Fibroblast of gingiva (primary cell): ENCODE measurements around the gene HSF4.
"Not testable (repeated sequence)": the region's sequence is repeated elsewhere in the genome, so short reads cannot be mapped to it uniquely, and the experiment has no call there.

Source experiments
- DNase-seq: peaks from one replicate; pipeline ENCODE4 v3.0.0-alpha.2; 2011; ENCODE audit warnings: low read depth

The HSF4 gene

DNA sequence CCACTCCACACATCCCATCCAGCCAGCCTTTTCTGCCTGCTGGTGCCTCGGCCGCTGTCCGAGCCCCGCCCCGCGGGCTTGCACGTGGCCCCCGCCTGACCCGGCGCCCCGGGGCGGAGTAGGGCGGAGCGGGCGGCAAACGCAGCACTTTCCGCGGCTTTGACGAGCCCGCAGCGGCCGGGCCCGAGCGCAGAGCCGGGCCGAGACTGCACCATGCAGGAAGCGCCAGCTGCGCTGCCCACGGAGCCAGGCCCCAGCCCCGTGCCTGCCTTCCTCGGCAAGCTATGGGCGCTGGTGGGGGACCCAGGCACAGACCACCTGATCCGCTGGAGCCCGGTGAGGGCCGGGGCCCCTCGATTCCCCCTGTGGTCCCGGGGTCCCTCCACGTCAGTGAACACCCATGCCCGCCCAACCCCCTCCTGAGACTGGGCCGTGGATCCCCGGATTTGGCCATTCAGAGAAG is at the start of gene HSF4:
Gene HSF4 (plus strand): TSS at position 147 of the 463 bp plus-strand sequence. CDS start 67 bp downstream, at position 214.
- peak; percentile 27 for DNase-seq

- no peak for DNase-seq
Measured at GRCh38 chr16:67114793-67115192, 49.8 kb upstream of the HSF4 start.

DNA sequence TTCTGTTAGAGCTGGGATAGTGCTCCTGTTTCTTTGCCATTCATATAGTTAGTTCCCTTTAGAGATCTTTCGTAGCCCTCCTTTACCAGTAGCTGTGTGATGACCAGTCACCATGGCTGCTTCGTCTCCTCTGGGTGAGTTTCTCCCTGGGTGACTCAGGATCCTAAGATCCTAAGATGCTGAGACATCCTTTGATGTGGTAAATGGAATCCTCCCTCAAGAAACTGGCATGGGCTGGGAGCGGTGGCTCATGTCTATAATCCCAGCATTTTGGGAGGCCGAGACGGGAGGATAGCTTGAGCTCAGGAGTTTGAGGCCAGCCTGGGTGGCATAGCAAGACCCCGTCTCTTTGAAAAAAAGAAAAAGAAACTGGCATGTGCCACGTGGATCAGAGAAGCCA is 48.9 kb upstream of the HSF4 start:
- peak; percentile 61 for DNase-seq

GRCh38 chr16:67116388-67117311 is 47.9 kb upstream of the HSF4 start:
- DNase-seq, result no peak

DNA sequence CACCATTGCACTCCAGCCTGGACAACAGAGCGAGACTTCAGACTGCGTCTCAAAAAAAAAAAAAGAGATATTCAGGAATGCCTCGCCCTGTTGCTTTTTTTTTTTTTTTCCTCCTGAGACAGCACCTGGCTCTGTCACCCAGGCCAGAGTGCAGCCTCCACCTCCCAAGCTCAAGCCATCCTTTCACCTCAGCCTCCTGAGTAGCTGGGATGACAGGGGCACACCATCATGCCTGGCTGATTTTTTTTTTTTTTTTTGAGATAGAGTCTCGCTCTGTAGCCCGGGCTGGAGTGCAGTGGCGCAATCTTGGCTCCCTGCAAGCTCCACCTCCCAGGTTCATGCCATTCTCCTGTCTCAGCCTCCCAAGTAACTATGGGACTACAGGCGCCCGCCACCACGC is 46.8 kb upstream of the HSF4 start:
- no peak for DNase-seq

DNA sequence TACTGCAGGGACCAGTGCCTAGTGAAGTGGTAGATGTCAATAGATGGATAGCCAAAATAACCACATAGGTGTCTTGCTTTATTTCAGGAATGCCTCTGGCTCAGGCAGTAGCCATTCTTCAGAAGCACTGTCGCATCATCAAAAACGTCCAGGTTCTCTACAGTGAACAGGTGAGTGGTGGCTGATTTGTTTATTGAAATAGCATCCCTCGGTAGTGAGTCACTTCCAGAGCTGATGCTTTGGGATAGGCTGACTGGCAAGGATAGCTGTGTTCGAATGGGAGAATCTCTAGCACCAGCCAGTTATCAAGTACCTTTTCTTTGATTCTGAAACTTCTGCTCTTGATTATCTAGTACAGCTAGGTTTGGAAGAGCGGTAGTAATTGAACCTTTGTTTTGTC is 44.5 kb upstream of the HSF4 start:
- DNase-seq, result no peak

DNA sequence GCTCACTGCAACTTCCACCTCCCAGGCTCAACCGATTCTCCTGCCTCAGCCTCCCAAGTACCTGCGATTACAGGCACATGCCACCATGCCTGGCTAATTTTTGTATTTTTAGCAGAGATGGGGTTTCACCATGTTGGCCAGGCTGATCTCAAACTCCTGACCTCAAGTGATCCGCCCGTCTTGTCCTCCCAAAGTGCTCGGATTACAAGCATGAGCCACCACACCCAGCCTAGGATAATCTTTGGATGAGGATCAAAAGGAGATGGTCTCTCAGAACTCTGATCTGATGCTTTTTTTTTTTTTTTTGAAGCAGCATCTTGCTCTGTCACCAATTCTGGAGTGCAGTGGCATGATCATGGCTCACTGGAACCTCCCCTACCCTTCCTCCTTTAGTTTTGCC is 41.7 kb upstream of the HSF4 start:
- not testable (repeated sequence) for DNase-seq

DNA sequence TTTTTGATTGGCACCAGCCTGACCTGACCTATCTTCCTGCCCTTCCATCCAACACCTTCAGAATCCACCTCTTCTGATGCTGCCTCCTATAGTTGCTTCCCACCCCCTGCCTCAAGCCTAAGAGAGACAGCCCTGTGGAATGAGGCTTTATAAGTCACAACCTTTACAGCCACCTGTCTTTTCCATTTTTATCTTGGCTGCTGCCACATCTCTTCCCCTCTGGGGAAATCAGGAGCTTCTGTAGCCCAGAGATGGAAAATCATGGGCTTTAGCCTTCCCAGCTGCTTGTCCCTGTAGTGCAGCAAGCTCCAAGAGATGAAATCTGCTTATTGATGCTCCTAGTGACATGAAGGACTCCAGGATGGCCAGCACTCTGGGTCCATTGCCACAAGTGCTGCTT is 36.1 kb upstream of the HSF4 start:
- DNase-seq, result no peak

GRCh38 chr16:67128887-67129286 is 35.7 kb upstream of the HSF4 start:
- no peak for DNase-seq

DNA sequence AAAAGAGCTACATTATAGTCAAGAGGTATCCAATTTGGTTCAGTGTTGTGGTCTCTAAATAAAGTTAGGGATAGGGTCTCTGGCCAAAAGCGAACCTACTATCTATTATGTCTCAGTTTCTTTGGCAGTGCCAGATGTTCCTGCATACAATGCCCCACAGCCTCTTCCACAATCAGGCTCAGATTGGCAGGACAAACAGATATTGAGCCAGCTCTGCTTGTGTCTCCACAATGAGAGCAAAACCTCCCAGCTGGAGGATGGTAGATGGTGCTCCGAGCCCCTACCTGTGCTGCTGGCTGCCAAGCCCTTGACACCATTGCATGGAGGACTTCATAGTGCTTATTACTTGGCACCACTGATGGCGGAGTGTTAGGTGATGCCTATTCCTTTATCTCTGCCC is 35.1 kb upstream of the HSF4 start:
- no peak for DNase-seq

- no peak for DNase-seq
Measured at GRCh38 chr16:67137605-67138004, 26.9 kb upstream of the HSF4 start.

DNA sequence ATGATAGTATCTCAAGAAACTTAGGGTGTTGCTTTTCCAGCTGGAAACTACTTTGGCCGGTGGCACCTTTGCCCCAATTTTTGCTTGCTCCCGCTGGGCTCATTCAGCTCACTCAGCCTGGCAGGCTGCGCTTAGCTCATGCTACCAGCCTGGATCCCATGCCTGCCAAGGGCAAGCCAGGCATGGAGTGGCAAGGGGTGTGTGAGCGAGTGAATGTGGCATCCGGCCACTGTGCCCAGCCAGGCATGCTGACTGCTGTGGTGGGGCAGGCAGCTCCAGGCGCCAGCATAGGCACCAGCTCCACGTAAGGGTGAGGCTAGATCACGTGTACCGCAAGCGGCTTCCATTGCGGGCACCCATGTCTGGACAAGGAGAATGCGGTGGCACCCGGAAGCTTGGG is 23.2 kb upstream of the HSF4 start:
- no peak for DNase-seq

DNA sequence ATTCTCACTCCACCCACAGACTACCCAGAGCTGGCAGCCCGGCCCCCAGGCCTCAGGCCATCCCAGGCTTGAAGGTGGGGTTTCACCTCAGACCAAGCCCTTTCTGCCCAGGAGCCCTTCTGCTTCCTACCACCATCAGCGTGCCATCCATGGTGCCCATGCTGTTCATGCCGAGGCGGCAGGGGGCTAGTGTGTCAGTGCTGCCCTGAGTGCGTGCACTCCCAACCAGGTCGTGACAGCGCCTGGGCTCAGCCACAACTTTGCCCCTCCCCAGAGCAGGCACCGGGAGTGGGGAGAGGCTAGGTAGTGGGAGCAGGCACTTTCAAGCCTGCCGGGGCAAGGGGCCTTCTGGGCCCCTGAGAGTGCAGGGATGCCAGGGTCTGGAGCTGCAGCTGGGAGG is 22.2 kb upstream of the HSF4 start:
- DNase-seq, result no peak

DNA sequence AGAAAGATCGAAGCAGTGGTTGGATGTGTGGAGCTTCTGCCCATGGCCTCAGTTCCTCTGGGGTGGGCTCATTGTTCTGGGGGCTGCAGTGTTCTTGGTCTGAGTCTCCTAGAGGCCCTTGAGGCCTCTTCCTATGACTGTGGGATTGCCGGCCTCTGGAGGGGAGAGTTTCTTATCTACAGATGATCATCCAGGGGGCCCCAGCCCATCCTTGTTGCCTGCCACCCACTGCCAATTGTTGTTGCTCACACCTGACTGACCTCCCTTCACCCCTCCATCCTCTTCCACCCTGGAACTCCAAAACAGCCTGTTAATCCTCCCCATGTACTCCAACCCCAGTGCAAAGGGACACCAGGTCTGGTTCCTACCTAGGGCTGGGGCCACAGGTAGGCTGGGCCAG is 19.6 kb upstream of the HSF4 start:
- DNase-seq, result no peak

GRCh38 chr16:67145746-67146145 is 18.8 kb upstream of the HSF4 start:
- DNase-seq, result no peak

- no peak for DNase-seq
Measured at GRCh38 chr16:67146523-67147357, 17.8 kb upstream of the HSF4 start.

DNA sequence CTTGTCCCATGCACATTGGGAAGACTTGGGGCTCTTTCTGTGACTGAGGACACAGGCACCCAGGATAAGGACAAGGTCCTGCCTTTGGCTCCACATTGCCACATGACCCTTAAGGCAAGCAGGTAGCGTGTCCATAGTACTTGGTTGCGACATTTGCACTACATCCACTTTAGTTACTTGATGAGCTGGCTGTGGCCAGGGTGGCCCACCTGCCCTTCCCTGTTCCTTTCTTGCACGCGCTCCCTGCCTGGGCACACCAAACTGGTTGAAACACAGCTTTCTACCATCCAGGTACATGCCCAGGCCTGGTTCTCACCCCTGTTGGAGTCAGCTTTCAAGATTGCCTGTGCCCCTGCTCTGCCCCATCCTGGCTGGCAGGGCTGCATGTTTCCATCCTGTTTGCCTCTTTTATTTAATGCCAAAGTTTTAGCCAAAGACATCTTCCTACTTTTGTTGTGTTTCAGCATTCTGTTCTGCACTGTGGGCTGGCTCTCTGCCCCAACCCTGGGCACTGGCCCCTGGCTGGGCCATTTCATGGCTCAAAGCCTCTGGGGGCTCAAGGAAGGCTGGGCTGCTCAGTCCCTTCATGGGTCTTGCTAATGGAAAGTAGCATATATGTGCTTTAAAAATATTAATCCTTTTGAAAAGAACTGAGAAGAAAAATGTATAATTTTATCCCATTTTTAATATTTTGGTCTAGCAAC is 17.0 kb upstream of the HSF4 start:
- DNase-seq, result no peak

DNA sequence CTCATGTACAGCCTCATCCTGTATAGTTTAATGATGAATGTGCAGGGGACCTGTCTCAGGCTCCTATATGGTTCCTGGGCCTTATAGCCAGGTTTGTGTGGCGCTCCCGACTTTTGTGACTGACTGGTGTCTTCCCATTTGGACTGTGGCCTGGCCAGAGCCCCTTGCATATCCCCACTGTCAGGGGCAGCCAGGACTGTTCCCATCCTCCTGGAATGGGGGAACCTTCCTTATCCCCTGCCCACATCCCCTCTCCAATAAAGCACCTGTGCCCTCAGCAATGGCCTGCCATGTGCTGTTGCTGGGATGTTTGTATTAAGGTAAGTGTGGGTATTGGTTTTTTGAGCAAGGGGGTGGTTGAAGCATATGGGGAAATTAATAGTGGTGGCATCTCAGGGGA is 16.3 kb upstream of the HSF4 start:
- DNase-seq, result no peak

DNA sequence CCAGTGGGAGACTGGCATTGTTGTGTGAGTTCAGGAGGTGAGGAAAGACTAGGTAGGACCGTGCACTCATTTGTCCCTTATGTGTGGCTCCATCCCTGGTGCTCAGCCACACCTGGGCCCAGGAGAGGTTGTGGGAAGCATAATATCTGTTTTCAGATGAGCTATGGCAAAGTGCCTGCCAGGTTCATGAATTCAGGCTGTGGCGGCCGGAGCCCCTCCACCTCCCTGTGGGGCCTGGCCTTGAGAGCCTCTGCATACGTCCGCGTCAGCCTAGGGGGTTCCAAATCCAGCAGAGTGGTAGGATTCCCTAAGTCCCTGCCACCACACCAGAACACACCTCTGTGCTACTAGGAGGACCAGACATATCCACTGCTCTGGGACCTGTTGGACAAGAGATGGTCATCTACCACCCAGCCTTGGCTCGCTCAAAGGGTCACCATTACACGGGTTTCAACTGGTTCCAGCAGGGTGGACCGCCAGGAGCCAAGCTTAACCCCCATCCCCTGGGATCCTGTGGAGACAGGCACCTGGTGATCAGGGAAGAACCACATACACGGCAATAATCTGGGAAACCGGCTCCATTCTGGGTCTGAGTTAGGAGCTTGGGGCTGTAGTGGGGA is 15.8 kb upstream of the HSF4 start:
- no peak for DNase-seq

- DNase-seq, result no peak
Measured at GRCh38 chr16:67149276-67150046, 15.1 kb upstream of the HSF4 start.
